GM12878 (cell line): ENCODE data around the gene ARHGEF17. TPM values are rescaled to one million over a fixed set of nuclear protein-coding genes. Genes with fewer than 3 reads are reported as not detected.

Experiments
- ATAC-seq: fragments of 200-7000 bp; cut with Tn5 transposase; 3 replicates; pipeline ENCODE4 v1.9.1; 2020; ENCODE audit warnings: mild to moderate bottlenecking, moderate library complexity
- BruUV-seq: library from RNA; stranded (reverse); fragments of 400-500 nt; replicated peaks from 2 replicates; lab custom pipeline; 2021; lab: Mats Ljungman, UMichigan
- CTCF ChIA-PET: fragments of 300-600 bp; sonication (Branson Sonifier 250); formaldehyde crosslinking; extraction: SDS; loops from one replicate; lab custom pipeline; 2021; ENCODE audit warnings: inconsistent platforms; lab: Yijun Ruan, JAX
- POLR2A ChIA-PET: fragments of 350-600 bp; formaldehyde crosslinking; extraction: SDS; loops from one replicate; lab custom pipeline; 2021; ENCODE audit warnings: inconsistent platforms; lab: Charles Lee
- RAD21 ChIA-PET: fragments of 300-600 bp; sonication (Branson Sonifier 250); formaldehyde crosslinking; loops from one replicate; lab custom pipeline; 2023; ENCODE audit warnings: antibody characterized with exemption; ENCODE audit not compliant: unreplicated experiment; lab: Charles Lee
- SMC1A ChIA-PET: fragments of 300-600 bp; sonication (Branson Sonifier 250); formaldehyde crosslinking; loops from one replicate; lab custom pipeline; 2023; ENCODE audit not compliant: unreplicated experiment, uncharacterized antibody; lab: Charles Lee
- DNase-seq: peaks from one replicate; pipeline ENCODE4 v3.0.0-alpha.2; 2011; ENCODE audit warnings: low read depth, low spot score
- FAIRE-seq: peaks from 3 replicates; lab custom pipeline; 2011; peaks lifted over from hg19 to GRCh38; lab: Jason Lieb, UNC
- H2AFZ ChIP-seq: 2 replicates; pipeline ENCODE4 v1.6.0; 2011; ENCODE audit warnings: low read depth, low read length, control low read depth; ENCODE audit not compliant: control insufficient read depth
- H3K27ac ChIP-seq: 2 replicates; pipeline ENCODE4 v1.5.1; 2011; ENCODE audit warnings: control low read depth; ENCODE audit not compliant: control insufficient read depth, insufficient read depth
- H3K27me3 ChIP-seq, 2 experiments: replicated peaks in 1 of 2; 2 replicates each; pipeline versions ENCODE4 v1.6.0 to v1.6.1; 2011; ENCODE audit warnings: low read length in 1 of 2; ENCODE audit not compliant: control insufficient read depth in 2 of 2, insufficient read depth in 2 of 2
- H3K36me3 ChIP-seq, 2 experiments: 2 replicates each; pipeline ENCODE4 v1.5.1; 2011; ENCODE audit warnings: low read length in 1 of 2; ENCODE audit not compliant: control insufficient read depth in 2 of 2, insufficient read depth in 2 of 2
- H3K4me1 ChIP-seq: 2 replicates; pipeline ENCODE4 v1.6.1; 2011; ENCODE audit warnings: mild to moderate bottlenecking, low read length, moderate library complexity, mixed read lengths; ENCODE audit not compliant: control insufficient read depth, insufficient read depth
- H3K4me2 ChIP-seq: 2 replicates; pipeline ENCODE4 v1.6.0; 2011; ENCODE audit warnings: control low read depth; ENCODE audit not compliant: control insufficient read depth, insufficient read depth
- H3K4me3 ChIP-seq: fragments of 200-600 bp; sonication (generic); 2 replicates; pipeline ENCODE4 v1.5.1; 2016
- H3K79me2 ChIP-seq: 2 replicates; pipeline ENCODE4 v1.6.0; 2011; ENCODE audit warnings: low read length; ENCODE audit not compliant: control insufficient read depth, insufficient read depth
- H3K9ac ChIP-seq: 2 replicates; pipeline ENCODE4 v1.8.0; 2011; ENCODE audit warnings: low read length, control low read depth, mixed read lengths; ENCODE audit not compliant: control insufficient read depth, insufficient read depth
- H3K9me3 ChIP-seq: replicated peaks from 3 replicates; pipeline ENCODE4 v1.5.1; 2011; ENCODE audit warnings: mild to moderate bottlenecking, low read length; ENCODE audit not compliant: control insufficient read depth, insufficient read depth
- H4K20me1 ChIP-seq: 2 replicates; pipeline ENCODE4 v1.6.0; 2011; ENCODE audit not compliant: control insufficient read depth, insufficient read depth
- HDAC6 ChIP-seq: fragments of 200-600 bp; sonication (generic); IDR thresholded peaks from one replicate; pipeline ENCODE4 v1.8.0; 2017; ENCODE audit warnings: antibody characterized with exemption; ENCODE audit not compliant: unreplicated experiment
- IKZF2 ChIP-seq, 2 experiments: fragments of 450-650 bp; IDR thresholded peaks; 2 replicates each; pipeline ENCODE4 v1.6.1; 2017; ENCODE audit warnings: mild to moderate bottlenecking in 2 of 2, moderate library complexity in 2 of 2
- MYC ChIP-seq: IDR thresholded peaks from 2 replicates; pipeline ENCODE4 v1.6.1; 2011; ENCODE audit warnings: mild to moderate bottlenecking, low read length, moderate library complexity, inconsistent platforms; ENCODE audit not compliant: insufficient read depth, insufficient replicate concordance, insufficient read length, severe bottlenecking
- NFYA ChIP-seq: IDR thresholded peaks from 2 replicates; pipeline ENCODE4 v1.6.1; 2011; ENCODE audit warnings: low read depth, mild to moderate bottlenecking, low read length, improper control_type of control experiment, borderline replicate concordance
- PAX8 ChIP-seq: fragments of 450-650 bp; IDR thresholded peaks from 2 replicates; pipeline ENCODE4 v1.6.1; 2017; ENCODE audit warnings: mild to moderate bottlenecking, moderate library complexity
- POLR2A ChIP-seq: IDR thresholded peaks from 2 replicates; pipeline ENCODE4 v1.6.1; 2011; ENCODE audit warnings: low read depth, mild to moderate bottlenecking, low read length
- RELA ChIP-seq: fragments of 450-650 bp; IDR thresholded peaks from 2 replicates; pipeline ENCODE4 v1.8.0; 2014; ENCODE audit warnings: borderline replicate concordance; ENCODE audit not compliant: partially characterized antibody
- RELB ChIP-seq: fragments of 450-650 bp; IDR thresholded peaks from 2 replicates; pipeline ENCODE4 v1.6.1; 2017; ENCODE audit warnings: low read depth, mild to moderate bottlenecking, moderate library complexity
- SIX5 ChIP-seq: IDR thresholded peaks from 2 replicates; pipeline ENCODE4 v1.6.1; 2011; ENCODE audit warnings: mild to moderate bottlenecking, low read depth, low read length, moderate library complexity; ENCODE audit not compliant: severe bottlenecking
- SPI1 ChIP-seq: IDR thresholded peaks from 2 replicates; pipeline ENCODE4 v1.6.1; 2011; ENCODE audit warnings: low read depth, mild to moderate bottlenecking, low read length, moderate library complexity, borderline replicate concordance; ENCODE audit not compliant: insufficient read depth
- SREBF2 ChIP-seq: IDR thresholded peaks from 2 replicates; pipeline ENCODE4 v1.6.1; 2012; ENCODE audit warnings: mild to moderate bottlenecking, low read length
- STAT3 ChIP-seq: IDR thresholded peaks from 2 replicates; pipeline ENCODE4 v1.6.1; 2011; ENCODE audit warnings: low read depth, low read length, improper control_type of control experiment
- SUZ12 ChIP-seq: fragments of 200-600 bp; sonication (generic); IDR thresholded peaks from one replicate; pipeline ENCODE4 v1.6.1; 2018; ENCODE audit warnings: antibody characterized with exemption, mild to moderate bottlenecking; ENCODE audit not compliant: unreplicated experiment
- WGBS: methylation state at CpG from one replicate; pipeline ENCODE4 v1.1.6; 2016; ENCODE audit warnings: low lambda C conversion rate; ENCODE audit not compliant: insufficient replicate concordance, insufficient coverage; ENCODE audit errors: missing lambda C conversion rate; 5-methylcytosine and 5-hydroxymethylcytosine counted together
- in situ Hi-C: fragments of 300-500 bp; cut with MboI; formaldehyde crosslinking; loops from 9 replicates; pipeline ENCODE4 v1.14.3; 2018; ENCODE audit warnings: mixed read lengths
- intact Hi-C: fragments of 100-400 bp; cut with micrococcal nuclease; formaldehyde crosslinking; loops from one replicate; pipeline ENCODE4 v1.14.2; 2022; ENCODE audit not compliant: unreplicated experiment
- polyA plus RNA-seq, 11 experiments: library from polyadenylated mRNA; depleted of rRNA in 4 of 11; unstranded in 6 of 11; stranded (reverse) in 5 of 11; fragments of >200 nt; fragmentation: Nextera tagmentation in 4 of 11; fragmentation: Illumina TruSeq in 1 of 11; extraction: Ambion mirVana in 4 of 11; extraction: Trizol in 1 of 11; gene quantifications; 1 replicate in 1 of 11; 2 replicates in 10 of 11; pipeline versions ENCODE4 v1.2.1 to v1.2.3, GENCODE V29; 2011 to 2016; ENCODE audit warnings: inconsistent platforms in 2 of 11, missing spikeins in 2 of 11, low read depth in 1 of 11
- total RNA-seq, 4 experiments: library from RNA; depleted of rRNA in 3 of 4; stranded (reverse); fragments of >200 nt in 3 of 4; fragmentation: Illumina TruSeq in 1 of 4; extraction: Trizol in 1 of 4; gene quantifications; 2 replicates each; pipeline versions ENCODE4 v1.2.1 to v1.2.3, GENCODE V29; 2013 to 2021
- TF ChIP-seq, protein P1 (sequence below): fragments of 450-650 bp; IDR thresholded peaks from 2 replicates; pipeline ENCODE4 v1.6.1; 2018; ENCODE audit warnings: borderline replicate concordance, mild to moderate bottlenecking; ENCODE audit not compliant: partially characterized antibody
- TF ChIP-seq, protein P2 (sequence below): fragments of 450-650 bp; IDR thresholded peaks from 2 replicates; pipeline ENCODE4 v1.6.1; 2017; ENCODE audit warnings: antibody characterized with exemption, mild to moderate bottlenecking, moderate library complexity

Gene ARHGEF17
- total and polyA plus RNA-seq, 10 of the 15 experiments (the other 5 are each of a cell fraction or from before 2014, with no cell fraction given), result 0.15 to 11.0 (median 1.7) TPM

DNA sequence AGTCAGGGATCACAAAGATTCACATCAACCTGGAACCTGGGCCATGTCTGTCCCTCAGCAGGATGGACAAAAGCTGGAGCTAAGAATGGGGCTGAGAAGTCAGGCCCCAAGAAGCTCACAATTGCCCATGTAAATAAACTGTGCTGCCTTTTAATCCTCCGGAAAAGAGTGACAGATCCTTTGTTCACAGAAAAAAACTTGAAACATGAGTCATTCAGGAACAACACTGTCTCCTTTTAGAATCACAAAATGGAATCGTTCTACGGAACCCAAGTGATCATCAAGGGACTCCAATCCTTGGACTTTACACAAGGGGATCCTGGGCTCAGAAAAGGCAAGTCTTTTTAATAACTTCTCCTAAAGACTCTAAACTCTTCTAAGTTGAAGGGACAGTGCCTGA, 104.2 kb downstream of the ARHGEF17 start:
- Histone ChIP-seq H3K79me2 (no peaks in the 10 kb centered on the region), H3K27ac (no peak overlapping the region), H3K9me3 (no peaks in the 10 kb centered on the region), H3K4me1 (peaks cover 9% of the 10 kb centered on the region; the same call in 1 of the 2 replicates), H2AFZ (no peak overlapping the region), H3K4me2 (no peak overlapping the region)
- 82% methylated on average over 3 of the region's 3 CpGs for WGBS
- no TSS peak for BruUV-seq
- intact Hi-C loops (no loop called here), in situ Hi-C loops (no loop called here)
- ChIA-PET POLR2A (interaction anchor here (1.1 kb wide), 1 partner anchor 17 kb away, joined by 3 read pairs; no protein-coding TSS in a partner anchor), CTCF (interaction anchor here (0.9 to 2.0 kb wide), 3 partner anchors 10 to 213 kb away, joined by 3 to 6 read pairs (median 3); no protein-coding TSS in a partner anchor), RAD21 (interaction anchor here (2.2 kb wide), 1 partner anchor 67 kb away, joined by 8 read pairs; no protein-coding TSS in a partner anchor)
- FAIRE-seq (no peak), DNase-seq (no peak), ATAC-seq (no peak)
- TF ChIP-seq STAT3, result no peak
- TF ChIP-seq, protein P1, sequence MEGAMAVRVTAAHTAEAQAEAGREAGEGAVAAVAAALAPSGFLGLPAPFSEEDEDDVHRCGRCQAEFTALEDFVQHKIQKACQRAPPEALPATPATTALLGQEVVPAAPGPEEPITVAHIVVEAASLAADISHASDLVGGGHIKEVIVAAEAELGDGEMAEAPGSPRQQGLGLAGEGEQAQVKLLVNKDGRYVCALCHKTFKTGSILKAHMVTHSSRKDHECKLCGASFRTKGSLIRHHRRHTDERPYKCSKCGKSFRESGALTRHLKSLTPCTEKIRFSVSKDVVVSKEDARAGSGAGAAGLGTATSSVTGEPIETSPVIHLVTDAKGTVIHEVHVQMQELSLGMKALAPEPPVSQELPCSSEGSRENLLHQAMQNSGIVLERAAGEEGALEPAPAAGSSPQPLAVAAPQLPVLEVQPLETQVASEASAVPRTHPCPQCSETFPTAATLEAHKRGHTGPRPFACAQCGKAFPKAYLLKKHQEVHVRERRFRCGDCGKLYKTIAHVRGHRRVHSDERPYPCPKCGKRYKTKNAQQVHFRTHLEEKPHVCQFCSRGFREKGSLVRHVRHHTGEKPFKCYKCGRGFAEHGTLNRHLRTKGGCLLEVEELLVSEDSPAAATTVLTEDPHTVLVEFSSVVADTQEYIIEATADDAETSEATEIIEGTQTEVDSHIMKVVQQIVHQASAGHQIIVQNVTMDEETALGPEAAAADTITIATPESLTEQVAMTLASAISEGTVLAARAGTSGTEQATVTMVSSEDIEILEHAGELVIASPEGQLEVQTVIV, result no peak
- TF ChIP-seq POLR2A, result no peak
- TF ChIP-seq, protein P2, sequence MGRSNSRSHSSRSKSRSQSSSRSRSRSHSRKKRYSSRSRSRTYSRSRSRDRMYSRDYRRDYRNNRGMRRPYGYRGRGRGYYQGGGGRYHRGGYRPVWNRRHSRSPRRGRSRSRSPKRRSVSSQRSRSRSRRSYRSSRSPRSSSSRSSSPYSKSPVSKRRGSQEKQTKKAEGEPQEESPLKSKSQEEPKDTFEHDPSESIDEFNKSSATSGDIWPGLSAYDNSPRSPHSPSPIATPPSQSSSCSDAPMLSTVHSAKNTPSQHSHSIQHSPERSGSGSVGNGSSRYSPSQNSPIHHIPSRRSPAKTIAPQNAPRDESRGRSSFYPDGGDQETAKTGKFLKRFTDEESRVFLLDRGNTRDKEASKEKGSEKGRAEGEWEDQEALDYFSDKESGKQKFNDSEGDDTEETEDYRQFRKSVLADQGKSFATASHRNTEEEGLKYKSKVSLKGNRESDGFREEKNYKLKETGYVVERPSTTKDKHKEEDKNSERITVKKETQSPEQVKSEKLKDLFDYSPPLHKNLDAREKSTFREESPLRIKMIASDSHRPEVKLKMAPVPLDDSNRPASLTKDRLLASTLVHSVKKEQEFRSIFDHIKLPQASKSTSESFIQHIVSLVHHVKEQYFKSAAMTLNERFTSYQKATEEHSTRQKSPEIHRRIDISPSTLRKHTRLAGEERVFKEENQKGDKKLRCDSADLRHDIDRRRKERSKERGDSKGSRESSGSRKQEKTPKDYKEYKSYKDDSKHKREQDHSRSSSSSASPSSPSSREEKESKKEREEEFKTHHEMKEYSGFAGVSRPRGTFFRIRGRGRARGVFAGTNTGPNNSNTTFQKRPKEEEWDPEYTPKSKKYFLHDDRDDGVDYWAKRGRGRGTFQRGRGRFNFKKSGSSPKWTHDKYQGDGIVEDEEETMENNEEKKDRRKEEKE, result no peak
- no peak for TF ChIP-seq RELA
- no peak for TF ChIP-seq IKZF2 (IDR thresholded peaks at IDR 0.05)
- no peak for TF ChIP-seq RELB
- no peak for TF ChIP-seq PAX8
- TF ChIP-seq SIX5, result no peak
- no peak for TF ChIP-seq HDAC6
- TF ChIP-seq NFYA, result no peak
- no peak for TF ChIP-seq SUZ12
- no peak for TF ChIP-seq SREBF2
- no peak for TF ChIP-seq MYC
- no peak for TF ChIP-seq SPI1
- TF ChIP-seq, all 136 proteins: peak for 0
- SMC1A ChIA-PET, result interaction anchor here (2.6 kb wide), 1 partner anchor 248 kb away, joined by 5 read pairs; no protein-coding TSS in a partner anchor
- no peaks in the 10 kb centered on the region for H3K27me3 ChIP-seq
- H3K4me3 ChIP-seq, result no peak overlapping the region
- H3K9ac ChIP-seq, result no peak overlapping the region
- H4K20me1 ChIP-seq, result no peaks in the 10 kb centered on the region
- H3K36me3 ChIP-seq, result peaks cover 5% of the 10 kb centered on the region in 2 experiments; a peak in 3 of 4 replicates
